Measurements from ENCODE around the gene ITIH5.

Gene ITIH5

DNA sequence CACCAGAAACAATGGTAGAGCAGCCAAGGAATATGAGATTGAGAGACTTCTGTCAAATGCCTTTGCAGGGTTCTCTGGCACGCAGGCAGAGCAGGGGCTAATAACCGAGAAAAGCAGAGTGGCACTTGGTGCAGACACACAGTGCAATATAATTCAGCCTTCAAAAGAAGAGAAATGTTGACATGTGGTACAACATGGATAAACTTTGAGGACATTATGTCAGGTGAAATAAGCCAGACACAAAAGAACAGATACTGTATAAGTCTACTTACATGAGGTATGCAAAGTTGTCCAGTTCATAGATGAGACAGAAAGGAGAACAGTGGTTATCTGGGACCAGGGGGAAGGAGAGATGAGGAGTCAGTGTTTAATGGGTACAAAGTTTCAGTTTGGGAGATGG lies 41.8 kb downstream of the ITIH5 start:
- no peak overlapping the region for H3K4me3 ChIP-seq (ENCODE audit: low read depth, low read length)
- no peak for DNase-seq (ENCODE audit: low read depth)
- no peak for TF ChIP-seq POLR2A (IDR thresholded peaks at IDR 0.05; ENCODE audit: extremely low read depth, insufficient read length)
- TF ChIP-seq, protein P1, sequence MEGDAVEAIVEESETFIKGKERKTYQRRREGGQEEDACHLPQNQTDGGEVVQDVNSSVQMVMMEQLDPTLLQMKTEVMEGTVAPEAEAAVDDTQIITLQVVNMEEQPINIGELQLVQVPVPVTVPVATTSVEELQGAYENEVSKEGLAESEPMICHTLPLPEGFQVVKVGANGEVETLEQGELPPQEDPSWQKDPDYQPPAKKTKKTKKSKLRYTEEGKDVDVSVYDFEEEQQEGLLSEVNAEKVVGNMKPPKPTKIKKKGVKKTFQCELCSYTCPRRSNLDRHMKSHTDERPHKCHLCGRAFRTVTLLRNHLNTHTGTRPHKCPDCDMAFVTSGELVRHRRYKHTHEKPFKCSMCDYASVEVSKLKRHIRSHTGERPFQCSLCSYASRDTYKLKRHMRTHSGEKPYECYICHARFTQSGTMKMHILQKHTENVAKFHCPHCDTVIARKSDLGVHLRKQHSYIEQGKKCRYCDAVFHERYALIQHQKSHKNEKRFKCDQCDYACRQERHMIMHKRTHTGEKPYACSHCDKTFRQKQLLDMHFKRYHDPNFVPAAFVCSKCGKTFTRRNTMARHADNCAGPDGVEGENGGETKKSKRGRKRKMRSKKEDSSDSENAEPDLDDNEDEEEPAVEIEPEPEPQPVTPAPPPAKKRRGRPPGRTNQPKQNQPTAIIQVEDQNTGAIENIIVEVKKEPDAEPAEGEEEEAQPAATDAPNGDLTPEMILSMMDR (IDR thresholded peaks at IDR 0.05; ENCODE audit: low read depth, low read length) = no peak
- TF ChIP-seq MYC (IDR thresholded peaks at IDR 0.05; ENCODE audit: low read depth, low read length) = no peak
- TF ChIP-seq, protein P2, sequence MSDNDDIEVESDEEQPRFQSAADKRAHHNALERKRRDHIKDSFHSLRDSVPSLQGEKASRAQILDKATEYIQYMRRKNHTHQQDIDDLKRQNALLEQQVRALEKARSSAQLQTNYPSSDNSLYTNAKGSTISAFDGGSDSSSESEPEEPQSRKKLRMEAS (IDR thresholded peaks at IDR 0.05; ENCODE audit: low read depth, low read length) = no peak

DNA sequence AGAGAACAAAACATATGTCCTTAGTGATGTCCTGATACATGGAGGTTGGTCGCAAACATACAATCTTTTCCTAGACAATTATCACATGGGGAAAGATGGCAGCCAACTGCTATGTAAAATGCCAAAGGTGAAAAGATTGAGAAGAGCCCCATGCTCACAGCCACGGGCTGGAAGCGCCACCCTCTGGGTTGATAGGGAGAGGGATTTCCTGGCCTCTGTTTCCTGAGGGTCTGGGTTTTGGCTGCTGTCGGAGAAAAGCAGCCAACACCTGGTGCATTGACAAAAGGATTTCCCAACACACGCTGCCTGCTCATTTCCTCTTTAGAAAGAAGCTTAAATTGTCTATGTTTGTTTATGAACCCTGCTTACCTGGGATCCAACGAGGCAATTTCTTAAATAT lies 43.8 kb downstream of the ITIH5 start:
- TF ChIP-seq, protein P2 (IDR thresholded peaks at IDR 0.05; ENCODE audit: low read depth, low read length) = no peak
- TF ChIP-seq, protein P1 (IDR thresholded peaks at IDR 0.05; ENCODE audit: low read depth, low read length) = no peak
- TF ChIP-seq POLR2A (IDR thresholded peaks at IDR 0.05; ENCODE audit: extremely low read depth, insufficient read length) (no peak), MYC (IDR thresholded peaks at IDR 0.05; ENCODE audit: low read depth, low read length) (no peak)
- H3K4me3 ChIP-seq (ENCODE audit: low read depth, low read length) = no peak overlapping the region
- no peak for DNase-seq (ENCODE audit: low read depth)

DNA sequence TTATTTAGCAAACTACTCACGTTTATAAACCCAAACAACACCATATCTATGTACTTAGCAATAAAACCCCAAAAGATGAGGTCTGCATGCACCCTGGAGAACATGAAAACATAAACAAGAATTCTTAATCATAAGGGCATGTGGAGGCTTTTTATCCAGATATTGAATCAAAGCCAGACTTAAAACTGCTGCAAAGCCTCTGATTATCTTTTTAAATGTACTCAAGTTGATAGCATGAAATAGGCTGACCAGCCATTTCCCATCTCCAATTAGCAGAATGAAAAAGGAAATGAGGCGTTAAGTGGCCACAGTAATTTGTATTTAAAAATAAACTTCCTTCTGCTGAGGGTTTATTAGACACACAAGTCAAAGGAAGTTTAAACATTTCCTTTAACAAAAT lies 48.3 kb downstream of the ITIH5 start:
- no peak for DNase-seq (ENCODE audit: low read depth)
- no peak for TF ChIP-seq POLR2A (IDR thresholded peaks at IDR 0.05; ENCODE audit: extremely low read depth, insufficient read length)
- TF ChIP-seq, protein P2 (IDR thresholded peaks at IDR 0.05; ENCODE audit: low read depth, low read length) = no peak
- TF ChIP-seq, protein P1 (IDR thresholded peaks at IDR 0.05; ENCODE audit: low read depth, low read length) = no peak
- no peak for TF ChIP-seq MYC (IDR thresholded peaks at IDR 0.05; ENCODE audit: low read depth, low read length)
- H3K4me3 ChIP-seq (ENCODE audit: low read depth, low read length) = no peak overlapping the region

DNA sequence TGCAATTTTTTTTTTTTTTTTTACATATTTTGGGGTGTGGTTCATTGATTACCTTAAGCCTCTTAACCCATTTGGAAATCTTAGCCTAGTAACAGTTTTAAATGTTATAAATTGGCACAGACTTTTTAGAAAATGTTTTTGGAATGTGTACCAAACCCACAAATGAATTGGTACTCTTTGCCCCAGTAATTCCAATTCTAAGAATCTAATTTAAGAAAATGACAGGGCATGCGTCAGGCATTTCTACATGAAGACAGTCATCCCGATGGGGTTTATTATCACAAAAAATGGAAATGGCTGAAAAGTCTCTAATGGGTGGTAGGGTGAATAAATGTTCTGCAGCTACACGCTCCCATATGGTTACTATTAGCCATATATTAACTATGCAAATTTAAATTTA lies 54.9 kb downstream of the ITIH5 start:
- no peak for DNase-seq (ENCODE audit: low read depth)
- no peak overlapping the region for H3K4me3 ChIP-seq (ENCODE audit: low read depth, low read length)
- TF ChIP-seq, protein P2 (IDR thresholded peaks at IDR 0.05; ENCODE audit: low read depth, low read length) = no peak
- TF ChIP-seq POLR2A (IDR thresholded peaks at IDR 0.05; ENCODE audit: extremely low read depth, insufficient read length) (no peak), MYC (IDR thresholded peaks at IDR 0.05; ENCODE audit: low read depth, low read length) (no peak)
- TF ChIP-seq, protein P1 (IDR thresholded peaks at IDR 0.05; ENCODE audit: low read depth, low read length) = no peak

DNA sequence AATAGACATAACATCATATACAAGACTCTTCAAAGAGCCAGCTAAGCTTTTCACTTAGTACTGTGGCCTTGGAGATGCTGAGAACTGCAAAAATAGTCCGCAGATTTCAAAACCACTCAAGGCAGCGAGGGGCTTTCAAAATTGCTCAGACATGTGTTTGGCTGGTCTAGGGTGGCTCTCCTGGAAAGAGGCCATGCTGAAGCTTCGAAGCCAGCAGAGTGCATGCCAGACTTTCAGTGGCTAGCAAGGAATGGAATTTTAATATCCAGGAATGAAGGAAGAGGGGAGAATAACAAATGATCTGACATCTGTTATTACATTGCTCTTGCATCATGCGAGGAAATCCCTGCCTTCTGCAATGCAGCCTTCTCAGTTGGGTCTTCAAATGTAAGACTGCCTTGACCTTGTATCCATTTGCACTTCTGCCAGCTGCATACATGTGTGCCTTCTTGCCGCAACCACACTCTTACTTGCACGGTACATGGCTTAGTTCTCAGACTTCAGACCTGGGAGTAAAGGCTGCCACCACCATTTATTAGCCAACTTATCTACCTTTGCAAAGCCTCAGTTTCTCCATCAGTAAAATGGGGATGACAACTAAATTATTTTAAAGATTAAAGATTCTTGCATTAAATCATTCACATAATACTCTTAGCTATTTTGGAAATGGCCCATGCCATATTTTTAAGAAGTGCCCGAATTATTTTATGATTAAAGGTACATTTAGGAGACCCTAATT lies 55.9 kb downstream of the ITIH5 start:
- no peak overlapping the region for H3K4me3 ChIP-seq (ENCODE audit: low read depth, low read length)
- TF ChIP-seq, protein P1 (IDR thresholded peaks at IDR 0.05; ENCODE audit: low read depth, low read length) = no peak
- TF ChIP-seq MYC (IDR thresholded peaks at IDR 0.05; ENCODE audit: low read depth, low read length) (no peak), POLR2A (IDR thresholded peaks at IDR 0.05; ENCODE audit: extremely low read depth, insufficient read length) (no peak)
- TF ChIP-seq, protein P2 (IDR thresholded peaks at IDR 0.05; ENCODE audit: low read depth, low read length) = no peak
- no peak for DNase-seq (ENCODE audit: low read depth)

All from NB4 (cell line).